Stimulated activated CD4-positive, alpha-beta T cell treated with anti-CD3 and anti-CD28 coated beads, Interleukin-15, amount 100 ng/mL, for 48 hours (primary cell): Measurements from ENCODE around the gene TSEN2.
"Not testable (repeated sequence)": the region's sequence is repeated elsewhere in the genome, so short reads cannot be mapped to it uniquely, and the experiment has no call there.

Experiments
- DNase-seq, 2 donors: peaks; one replicate each; pipeline ENCODE4 v3.0.0-alpha.2; 2020; ENCODE audit warnings: low read depth in 2 of 2

The TSEN2 gene

GRCh38 chr3:12452361-12453330, 31.6 kb upstream of the TSEN2 start:
- DNase-seq: no peak

- DNase-seq: no peak
Measured at GRCh38 chr3:12454076-12454815, 30.0 kb upstream of the TSEN2 start.

- no peak for DNase-seq
Measured at GRCh38 chr3:12454816-12455121, 29.5 kb upstream of the TSEN2 start.

- DNase-seq: no peak
Measured at GRCh38 chr3:12455740-12456139, 28.5 kb upstream of the TSEN2 start.

- DNase-seq: no peak
Measured at GRCh38 chr3:12456441-12456840, 27.8 kb upstream of the TSEN2 start.

- DNase-seq: not testable (repeated sequence)
Measured at GRCh38 chr3:12457380-12457779, 26.9 kb upstream of the TSEN2 start.

GRCh38 chr3:12458901-12459300, 25.4 kb upstream of the TSEN2 start:
- no peak for DNase-seq

- no peak for DNase-seq
Measured at GRCh38 chr3:12460127-12460526, 24.2 kb upstream of the TSEN2 start.

- no peak for DNase-seq
Measured at GRCh38 chr3:12461097-12461649, 23.1 kb upstream of the TSEN2 start.

- no peak for DNase-seq
Measured at GRCh38 chr3:12462159-12462947, 21.9 kb upstream of the TSEN2 start.

GRCh38 chr3:12463686-12464085, 20.6 kb upstream of the TSEN2 start:
- DNase-seq: no peak

- no peak for DNase-seq
Measured at GRCh38 chr3:12464181-12464580, 20.1 kb upstream of the TSEN2 start.

GRCh38 chr3:12465151-12465835, 19.0 kb upstream of the TSEN2 start:
- DNase-seq: no peak

GRCh38 chr3:12465836-12466225, 18.4 kb upstream of the TSEN2 start:
- DNase-seq: no peak

- DNase-seq: no peak
Measured at GRCh38 chr3:12467746-12468145, 16.5 kb upstream of the TSEN2 start.

GRCh38 chr3:12468276-12468675, 16.0 kb upstream of the TSEN2 start:
- no peak for DNase-seq

- no peak for DNase-seq
Measured at GRCh38 chr3:12468757-12469156, 15.5 kb upstream of the TSEN2 start.

- not testable (repeated sequence) for DNase-seq
Measured at GRCh38 chr3:12469222-12469621, 15.1 kb upstream of the TSEN2 start.

- no peak for DNase-seq
Measured at GRCh38 chr3:12470111-12470510, 14.2 kb upstream of the TSEN2 start.

GRCh38 chr3:12470680-12471079, 13.6 kb upstream of the TSEN2 start:
- no peak for DNase-seq

GRCh38 chr3:12471241-12471640, 13.0 kb upstream of the TSEN2 start:
- DNase-seq: peak; percentile 57 to 58
